ENCODE data around the gene SLF2.

Gene SLF2

GRCh38 chr10:101000127-101000914 is 87.6 kb downstream of the SLF2 start:
- DNase-seq (ENCODE audit: low spot score): peak; percentile 45

- DNase-seq (ENCODE audit: low spot score): peak; percentile 91
Observed at GRCh38 chr10:101000915-101001658, 88.3 kb downstream of the SLF2 start.

GRCh38 chr10:101001659-101002035 is 88.9 kb downstream of the SLF2 start:
- DNase-seq (ENCODE audit: low spot score): no peak

GRCh38 chr10:101002456-101002855 is 89.7 kb downstream of the SLF2 start:
- DNase-seq (ENCODE audit: low spot score): no peak

GRCh38 chr10:101003639-101004206 is 91.0 kb downstream of the SLF2 start:
- DNase-seq (ENCODE audit: low spot score): no peak

GRCh38 chr10:101005361-101005760 is 92.6 kb downstream of the SLF2 start:
- DNase-seq (ENCODE audit: low spot score): no peak

- DNase-seq (ENCODE audit: low spot score): no peak
Observed at GRCh38 chr10:101005869-101006567, 93.3 kb downstream of the SLF2 start.

- DNase-seq (ENCODE audit: low spot score): no peak
Observed at GRCh38 chr10:101006593-101007098, 93.9 kb downstream of the SLF2 start.

GRCh38 chr10:101007099-101007711 is 94.4 kb downstream of the SLF2 start:
- DNase-seq (ENCODE audit: low spot score): no peak

GRCh38 chr10:101007915-101008822 is 95.4 kb downstream of the SLF2 start:
- DNase-seq (ENCODE audit: low spot score): no peak

GRCh38 chr10:101008823-101009423 is 96.2 kb downstream of the SLF2 start:
- no peak for DNase-seq (ENCODE audit: low spot score)

GRCh38 chr10:101010329-101010728 is 97.6 kb downstream of the SLF2 start:
- no peak for DNase-seq (ENCODE audit: low spot score)

- no peak for DNase-seq (ENCODE audit: low spot score)
Observed at GRCh38 chr10:101011517-101012423, 99.0 kb downstream of the SLF2 start.

GRCh38 chr10:101012525-101013364 is 100.0 kb downstream of the SLF2 start:
- peak; percentile 91 for DNase-seq (ENCODE audit: low spot score)

- DNase-seq (ENCODE audit: low spot score): no peak
Observed at GRCh38 chr10:101013365-101013825, 100.6 kb downstream of the SLF2 start.

- peak; percentile 83 for DNase-seq (ENCODE audit: low spot score)
Observed at GRCh38 chr10:101014230-101014884, 101.6 kb downstream of the SLF2 start.
